ENCODE measurements around the gene ZEB2.

- TF ChIP-seq CTCF (IDR thresholded peaks at IDR 0.05) = no peak
- no peak for TF ChIP-seq EP300 (IDR thresholded peaks at IDR 0.05; ENCODE audit: low read depth)
Measured at GRCh38 chr2:144381716-144382115, 138.2 kb downstream of the ZEB2 start.

Data from transverse colon (tissue), 3 donors.